ENCODE results near the gene TEX261.

The TEX261 gene

GRCh38 chr2:70981421-70981820, 13.3 kb downstream of the TEX261 start:
- DNase-seq, result no peak

GRCh38 chr2:70979626-70980025, 15.0 kb downstream of the TEX261 start:
- DNase-seq, result no peak

DNA sequence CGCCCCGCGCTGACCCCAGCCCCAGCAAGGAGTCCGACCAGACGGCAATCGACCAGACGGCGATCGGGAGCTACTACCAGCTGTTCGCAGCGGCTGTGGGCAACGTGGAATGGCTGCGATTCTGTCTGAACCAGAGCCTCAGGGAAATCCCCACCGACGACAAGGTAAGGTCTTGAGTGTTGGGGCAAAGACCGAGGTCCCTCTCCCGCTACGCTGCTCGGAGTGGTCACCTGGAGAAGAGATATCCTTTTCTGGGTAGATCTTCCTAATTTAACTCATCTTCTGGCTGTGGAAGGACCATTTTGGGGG, 15.5 kb downstream of the TEX261 start:
- no peak for DNase-seq

DNA sequence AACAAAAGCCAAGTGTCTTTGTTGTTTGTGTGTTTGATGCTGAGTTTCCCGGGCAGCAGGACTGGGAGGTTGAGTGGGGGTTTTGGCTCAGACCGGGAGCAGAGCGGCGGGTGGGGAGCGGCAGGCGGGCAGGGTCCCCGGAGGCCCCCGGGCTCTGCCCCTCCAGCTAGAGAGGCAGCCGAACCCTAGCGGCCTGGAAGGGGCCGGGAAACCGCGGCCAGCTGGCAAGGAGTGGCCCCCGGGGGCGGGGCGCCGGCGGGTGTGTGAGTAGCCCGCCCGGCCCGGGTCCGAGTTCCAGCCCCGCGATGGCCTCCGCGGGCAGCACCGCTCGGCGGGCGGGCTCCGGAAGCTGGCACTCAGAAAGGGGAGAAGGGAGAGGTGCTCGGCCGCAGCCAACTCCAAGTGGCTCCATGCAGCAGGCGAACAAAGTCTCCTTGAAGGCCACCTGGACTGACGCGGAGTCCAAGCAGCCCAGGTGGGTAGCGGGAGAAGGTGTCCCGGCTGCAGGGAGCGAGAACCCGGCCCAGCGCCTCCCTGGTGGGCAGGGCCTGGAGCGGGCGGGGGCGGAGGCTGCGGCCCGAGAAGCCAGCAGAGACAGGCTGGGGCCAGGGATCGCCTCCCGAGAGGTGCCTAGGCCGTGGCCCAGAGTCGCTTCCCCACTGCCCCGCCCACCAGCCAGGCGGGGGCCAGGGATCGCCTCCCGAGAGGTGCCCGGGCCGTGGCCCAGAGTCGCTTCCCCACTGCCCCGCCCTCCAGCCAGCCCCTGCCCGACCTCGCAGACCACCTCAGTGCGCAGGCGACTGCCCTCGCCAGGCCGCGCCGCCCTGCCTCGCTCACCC, 16.1 kb downstream of the TEX261 start, which contains the start of gene ANKRD53:
Gene ANKRD53, plus strand, starts transcription at position 290 of the 839 bp plus-strand sequence. Its CDS starts 16 bp downstream, at position 306.
- DNase-seq, result peak; percentile 22

DNA sequence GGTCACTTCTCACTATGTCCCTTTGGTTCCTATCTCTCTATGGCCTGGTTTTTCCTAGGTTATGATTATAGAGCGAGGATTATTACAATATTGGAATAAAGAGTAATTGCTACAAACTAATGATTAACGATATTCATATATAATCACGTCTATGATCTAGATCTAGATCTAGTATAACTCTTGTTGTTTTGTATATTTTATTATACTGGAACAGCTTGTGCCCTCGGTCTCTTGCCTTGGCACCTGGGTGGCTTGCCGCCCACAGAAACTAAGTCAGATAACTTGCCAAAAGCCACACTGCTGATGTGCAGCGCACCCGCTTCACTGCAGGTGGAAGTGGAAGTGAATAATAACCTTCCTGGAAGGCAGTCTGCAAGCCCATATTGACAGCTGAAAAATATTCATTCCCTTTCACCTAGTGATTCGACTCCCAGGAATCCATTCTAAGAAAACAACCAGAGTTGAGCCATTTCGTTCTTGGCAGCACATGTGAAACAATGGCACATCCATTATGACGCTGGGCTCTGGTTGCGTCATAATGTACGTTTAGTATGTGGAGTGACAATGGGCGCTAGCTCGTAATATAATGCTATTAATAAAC, 17.0 kb downstream of the TEX261 start:
- peak; percentile 82 for DNase-seq

GRCh38 chr2:70975237-70975636, 19.4 kb downstream of the TEX261 start:
- DNase-seq, result no peak

DNA sequence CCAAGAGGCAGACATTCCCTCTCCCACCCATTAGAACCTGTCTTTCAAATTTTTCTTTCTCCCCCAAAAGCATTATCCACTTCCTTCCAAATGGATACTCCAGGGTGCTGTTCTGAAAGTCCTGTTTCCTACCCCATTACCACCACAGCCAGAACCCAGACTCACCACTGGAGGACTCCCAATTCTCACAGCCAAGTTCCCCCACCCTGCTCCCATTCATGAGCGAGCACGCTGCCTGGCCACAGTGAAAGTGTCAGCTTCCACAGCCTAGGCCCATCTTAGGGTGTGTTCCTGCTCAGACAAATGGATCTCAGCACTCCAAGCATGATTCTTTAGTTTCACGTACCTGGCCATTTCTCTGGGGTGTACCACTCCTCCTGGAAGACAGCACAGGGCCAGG, 20.1 kb downstream of the TEX261 start:
- DNase-seq, result no peak

DNA sequence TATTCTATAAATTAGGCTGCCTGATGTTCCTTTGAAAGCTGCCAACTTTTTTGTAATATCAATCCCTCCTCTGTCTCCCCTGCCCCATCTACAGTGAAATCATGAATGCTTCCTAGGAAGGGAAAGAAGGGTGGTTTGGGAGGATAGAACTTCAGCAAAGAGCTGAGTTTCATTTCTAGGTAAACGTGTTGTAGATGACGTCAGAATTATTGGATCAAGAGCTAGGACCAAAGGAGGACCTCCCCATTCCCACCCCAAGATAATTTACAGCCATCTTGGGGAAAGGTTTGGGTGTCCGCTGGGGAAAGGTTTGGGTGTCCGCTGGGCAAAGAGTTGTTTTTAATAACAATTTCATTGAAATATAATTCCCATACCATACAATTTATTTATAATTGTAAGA, 27.5 kb downstream of the TEX261 start:
- no peak for DNase-seq

- no peak for DNase-seq
Observed at GRCh38 chr2:70966681-70967080, 28.0 kb downstream of the TEX261 start.

DNA sequence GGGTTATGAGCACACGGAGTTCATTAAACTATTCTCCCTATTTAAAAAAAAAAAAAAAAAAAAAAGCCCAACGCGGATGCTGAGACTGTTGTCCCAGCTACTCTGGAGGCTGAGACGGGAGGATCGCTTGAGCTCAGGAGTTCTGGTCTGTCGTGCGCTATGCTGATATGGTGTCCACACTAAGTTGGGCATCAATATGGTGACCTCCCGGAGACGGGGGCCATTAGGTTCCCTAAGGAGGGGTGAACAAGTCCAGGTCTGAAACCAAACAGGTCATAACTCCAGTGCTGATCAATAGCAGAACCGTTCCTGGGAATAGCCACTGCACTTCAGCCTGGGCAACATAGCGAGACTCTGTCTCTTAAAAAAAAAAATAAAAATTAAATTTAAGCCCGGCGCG, 29.2 kb downstream of the TEX261 start:
- DNase-seq, result no peak

DNA sequence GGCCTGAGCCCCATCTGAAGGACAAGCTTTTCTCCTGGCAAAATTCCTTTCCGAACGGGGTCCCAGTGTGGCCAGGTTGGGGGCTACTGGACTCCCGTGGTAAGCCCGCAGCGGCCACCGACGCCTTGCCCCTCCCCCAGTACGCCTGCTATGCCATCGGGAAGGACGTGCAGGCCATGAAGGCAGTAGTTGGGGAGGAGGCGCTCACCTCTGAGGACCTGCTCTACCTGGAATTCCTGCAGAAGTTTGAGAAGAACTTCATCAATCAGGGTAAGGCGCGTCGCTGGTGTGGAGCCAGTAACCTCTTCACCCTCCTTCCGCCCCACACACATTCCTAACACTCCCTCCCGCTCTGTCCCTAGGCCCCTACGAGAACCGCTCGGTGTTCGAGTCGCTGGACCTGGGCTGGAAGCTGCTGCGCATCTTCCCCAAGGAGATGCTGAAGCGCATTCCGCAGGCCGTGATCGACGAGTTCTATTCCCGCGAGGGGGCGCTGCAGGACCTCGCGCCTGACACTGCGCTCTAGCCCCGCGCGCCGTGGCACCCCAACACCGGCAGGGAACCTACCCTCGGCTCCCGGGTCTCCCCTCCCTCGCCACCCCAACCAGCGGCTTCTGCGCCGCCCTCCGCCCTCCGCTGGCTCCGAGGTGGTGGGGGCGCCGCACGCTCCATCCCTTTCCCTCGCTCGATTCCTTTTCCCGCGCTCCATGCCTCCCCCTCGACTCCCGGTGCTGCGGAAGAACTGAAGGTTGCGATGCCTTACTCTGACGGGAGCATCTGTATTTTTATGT, 29.9 kb downstream of the TEX261 start:
- peak; percentile 53 for DNase-seq

GRCh38 chr2:70964133-70964532, 30.5 kb downstream of the TEX261 start:
- no peak for DNase-seq

DNA sequence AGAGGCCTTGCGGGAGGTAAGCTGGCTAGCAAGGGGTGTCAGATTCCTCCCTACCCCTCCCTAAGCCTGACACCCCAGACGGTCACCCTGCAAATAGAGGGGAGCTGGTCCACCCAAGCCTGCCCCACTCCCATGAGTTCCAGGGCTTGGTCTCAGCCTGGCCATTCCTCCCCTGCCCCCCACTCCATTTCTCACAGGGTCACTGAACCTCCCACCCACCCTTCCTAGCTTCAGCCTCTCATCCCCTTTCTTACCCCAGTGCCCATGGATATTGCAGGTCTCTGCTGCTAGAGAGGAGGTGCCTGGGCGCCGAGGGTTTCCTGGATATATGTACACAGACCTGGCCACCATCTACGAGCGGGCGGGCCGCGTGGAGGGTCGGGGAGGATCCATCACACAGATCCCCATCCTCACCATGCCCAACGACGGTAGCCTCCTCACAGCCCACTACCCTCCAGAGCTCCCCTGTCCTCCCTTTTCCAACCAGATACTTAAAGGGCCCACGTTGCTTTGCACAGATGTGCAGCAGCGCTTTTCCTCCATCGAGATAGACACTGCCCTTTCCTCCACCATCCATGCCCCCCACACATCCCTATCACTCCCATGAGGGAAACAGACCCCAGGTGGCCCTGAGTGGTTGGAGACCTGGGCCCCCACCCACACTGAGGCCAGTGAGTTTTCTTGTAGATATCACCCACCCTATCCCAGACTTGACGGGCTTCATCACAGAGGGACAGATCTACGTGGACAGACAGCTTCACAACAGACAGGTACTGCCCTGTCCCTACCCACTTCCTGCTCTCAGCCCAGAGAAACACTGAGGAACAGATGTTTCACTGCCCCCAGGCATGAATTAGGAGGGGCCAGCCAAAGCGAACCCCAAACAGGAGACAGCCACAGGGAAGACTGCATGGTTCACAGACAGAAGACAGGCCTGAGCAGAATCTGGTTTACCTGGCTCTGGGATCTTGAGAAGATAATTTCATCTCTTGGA, 31.5 kb downstream of the TEX261 start:
- no peak for DNase-seq

DNA sequence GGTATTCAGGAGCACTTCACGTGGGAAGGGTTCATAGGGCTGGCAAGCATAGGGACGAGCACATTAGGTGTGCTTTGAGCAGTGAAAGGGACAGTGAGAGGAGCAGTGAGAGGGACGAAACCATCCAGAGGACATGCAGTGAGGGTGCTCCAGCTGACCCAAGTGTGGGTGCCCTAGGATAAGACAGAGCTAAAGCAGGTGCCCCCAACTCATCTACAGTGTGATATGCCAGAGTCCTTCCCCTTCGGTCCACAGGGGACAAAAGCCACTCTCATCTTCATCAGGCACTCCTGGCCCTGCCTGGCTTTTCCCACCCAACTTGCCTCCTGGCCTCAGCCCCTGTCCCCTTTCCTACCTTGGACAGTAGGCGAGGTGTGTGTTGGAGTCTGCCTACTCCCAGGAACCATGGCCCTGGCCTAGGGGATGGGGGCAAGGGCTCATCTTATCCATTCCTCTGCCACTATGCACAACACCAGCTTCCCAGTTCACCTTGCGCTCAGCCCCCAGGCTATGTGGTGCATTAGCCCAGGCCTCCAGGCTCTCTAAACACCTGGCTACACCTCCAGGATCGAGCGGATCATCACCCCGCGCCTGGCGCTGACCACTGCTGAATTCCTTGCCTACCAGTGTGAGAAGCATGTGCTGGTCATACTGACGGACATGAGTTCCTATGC, 32.3 kb downstream of the TEX261 start:
- DNase-seq, result no peak

- no peak for DNase-seq
Observed at GRCh38 chr2:70961648-70961994, 33.1 kb downstream of the TEX261 start.

GRCh38 chr2:70960833-70961647, 33.6 kb downstream of the TEX261 start:
- no peak for DNase-seq

- DNase-seq, result no peak
Observed at GRCh38 chr2:70959851-70960832, 34.5 kb downstream of the TEX261 start.

GRCh38 chr2:70959271-70959761, 35.4 kb downstream of the TEX261 start:
- no peak for DNase-seq

DNA sequence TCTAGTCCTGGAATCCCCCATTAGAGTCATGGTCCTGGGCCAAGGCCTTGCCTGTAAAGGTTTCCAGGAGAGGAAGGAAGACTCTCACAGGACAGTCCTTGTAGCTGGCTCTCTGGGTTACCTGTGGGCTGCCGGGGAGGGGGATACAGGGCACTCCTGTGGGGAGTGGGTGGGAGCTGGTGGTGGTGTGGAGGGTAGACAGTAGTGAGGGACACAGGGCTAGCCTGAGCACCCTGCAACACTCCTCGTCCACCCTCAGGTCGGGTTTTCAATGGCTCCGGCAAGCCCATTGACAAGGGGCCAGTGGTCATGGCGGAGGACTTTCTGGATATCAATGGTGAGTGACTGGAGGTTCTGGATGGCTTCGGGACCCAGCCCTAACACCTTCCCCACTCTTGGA, 35.9 kb downstream of the TEX261 start:
- no peak for DNase-seq
